Neural progenitor cell (in vitro differentiated cells): Measurements from ENCODE around the gene DMAP1. TPM values are rescaled to one million over a fixed set of nuclear protein-coding genes. Genes with fewer than 3 reads are reported as not detected.
A peak's percentile ranks its signal among the peaks of the same experiment; 100 is the strongest.

Experiments
- DNase-seq: peaks from one replicate; pipeline ENCODE4 v3.0.0-alpha.2; 2016; ENCODE audit warnings: low spot score
- H2AFZ ChIP-seq: fragments of 200-600 bp; sonication (generic); replicated peaks from 2 replicates; pipeline ENCODE4 v1.6.1; 2016; ENCODE audit warnings: antibody characterized with exemption
- H3F3A ChIP-seq: fragments of 200-600 bp; sonication (generic); 2 replicates; pipeline ENCODE4 v1.6.1; 2016; ENCODE audit warnings: antibody characterized with exemption, low read depth
- H3K27ac ChIP-seq: fragments of 200-600 bp; sonication (generic); 2 replicates; pipeline ENCODE4 v1.5.1; 2016; ENCODE audit warnings: mild to moderate bottlenecking
- H3K27me3 ChIP-seq: fragments of 200-600 bp; sonication (generic); 2 replicates; pipeline ENCODE4 v1.6.1; 2016; ENCODE audit warnings: mild to moderate bottlenecking, moderate library complexity
- H3K36me3 ChIP-seq: fragments of 200-600 bp; sonication (generic); 2 replicates; pipeline ENCODE4 v1.5.1; 2016
- H3K4me1 ChIP-seq: fragments of 200-600 bp; sonication (generic); 2 replicates; pipeline ENCODE4 v1.6.1; 2016; ENCODE audit warnings: mixed run types
- H3K4me2 ChIP-seq: fragments of 200-600 bp; sonication (generic); 2 replicates; pipeline ENCODE4 v1.6.1; 2016
- H3K4me3 ChIP-seq: fragments of 200-600 bp; sonication (generic); 2 replicates; pipeline ENCODE4 v1.5.1; 2016
- H3K79me2 ChIP-seq: fragments of 200-600 bp; sonication (generic); 2 replicates; pipeline ENCODE4 v1.6.1; 2016; ENCODE audit warnings: low read depth
- H3K9ac ChIP-seq: fragments of 200-600 bp; sonication (generic); 2 replicates; pipeline ENCODE4 v1.6.1; 2016
- H3K9me3 ChIP-seq: fragments of 200-600 bp; sonication (generic); 2 replicates; pipeline ENCODE4 v1.5.1; 2016; ENCODE audit warnings: low read depth
- H4K20me1 ChIP-seq: fragments of 200-600 bp; sonication (generic); 2 replicates; pipeline ENCODE4 v1.6.1; 2016; ENCODE audit warnings: low read depth
- H3K27ac Mint-ChIP-seq: 3 replicates; pipeline ENCODE4 v1.8.0; 2021; ENCODE audit warnings: mixed read lengths
- H3K27me3 Mint-ChIP-seq: 2 replicates; pipeline ENCODE4 v1.8.0; 2022; ENCODE audit warnings: low read depth, mild to moderate bottlenecking, inconsistent platforms, moderate library complexity, mixed read lengths; ENCODE audit not compliant: insufficient read depth
- H3K36me3 Mint-ChIP-seq: 3 replicates; pipeline ENCODE4 v1.8.0; 2021; ENCODE audit warnings: mixed read lengths
- H3K4me1 Mint-ChIP-seq: 3 replicates; pipeline ENCODE4 v1.8.0; 2021; ENCODE audit warnings: mixed read lengths
- H3K4me3 Mint-ChIP-seq: 3 replicates; pipeline ENCODE4 v1.8.0; 2021; ENCODE audit warnings: mild to moderate bottlenecking, moderate library complexity, mixed read lengths
- H3K9me3 Mint-ChIP-seq: 3 replicates; pipeline ENCODE4 v1.8.0; 2020; ENCODE audit warnings: mixed read lengths
- CTCF ChIP-seq: fragments of 200-600 bp; sonication (generic); IDR thresholded peaks from 2 replicates; pipeline ENCODE4 v1.5.1; 2017; ENCODE audit warnings: antibody characterized with exemption, mild to moderate bottlenecking
- EZH2 ChIP-seq: fragments of 200-600 bp; sonication (generic); IDR thresholded peaks from 2 replicates; pipeline ENCODE4 v1.6.1; 2017; ENCODE audit warnings: antibody characterized with exemption, mild to moderate bottlenecking, moderate library complexity
- EZH2phosphoT487 ChIP-seq: fragments of 200-600 bp; sonication (generic); IDR thresholded peaks from 2 replicates; pipeline ENCODE4 v1.6.1; 2017; ENCODE audit warnings: antibody characterized with exemption
- total RNA-seq: library from RNA; depleted of rRNA; stranded (reverse); fragments of >200 nt; gene quantifications from 2 replicates; pipeline ENCODE4 v1.2.3, GENCODE V29; 2015; ENCODE audit warnings: low replicate concordance

DMAP1 gene
- total RNA-seq, 1 donor from 2014 or later = 22.3 TPM

- H3K27ac Mint-ChIP-seq = no peak overlapping the region
- Histone ChIP-seq H3K4me3 (no peak overlapping the region), H3K9me3 (no peaks in the 10 kb centered on the region), H4K20me1 (peaks cover 33% of the 10 kb centered on the region), H3K27ac (no peak overlapping the region), H3F3A (no peaks in the 10 kb centered on the region), H3K9ac (no peak overlapping the region), H2AFZ (no peak overlapping the region), H3K4me2 (no peak overlapping the region), H3K79me2 (no peaks in the 10 kb centered on the region), H3K27me3 (no peaks in the 10 kb centered on the region), H3K4me1 (peaks cover 11% of the 10 kb centered on the region), H3K36me3 (no peaks in the 10 kb centered on the region)
- H3K9me3 Mint-ChIP-seq = no peaks in the 10 kb centered on the region
- no peak overlapping the region for H3K4me3 Mint-ChIP-seq
- peaks cover 5% of the 10 kb centered on the region for H3K27me3 Mint-ChIP-seq
- peaks cover 15% of the 10 kb centered on the region for H3K36me3 Mint-ChIP-seq
- H3K4me1 Mint-ChIP-seq = peaks cover 36% of the 10 kb centered on the region
- TF ChIP-seq CTCF (peak; percentile 24), EZH2phosphoT487 (no peak), EZH2 (no peak)
- DNase-seq = peak; percentile 59
Observed at GRCh38 chr1:44249543-44249942, 36.3 kb downstream of the DMAP1 start.

GRCh38 chr1:44250068-44250781, 37.0 kb downstream of the DMAP1 start:
- Mint-ChIP-seq H3K27ac (no peak overlapping the region), H3K9me3 (no peaks in the 10 kb centered on the region), H3K36me3 (peaks cover 15% of the 10 kb centered on the region), H3K4me3 (no peak overlapping the region), H3K4me1 (peaks cover 32% of the 10 kb centered on the region), H3K27me3 (peaks cover 5% of the 10 kb centered on the region)
- H3K27ac ChIP-seq = no peak overlapping the region
- H3K27me3 ChIP-seq = no peaks in the 10 kb centered on the region
- H3K4me1 ChIP-seq = peaks cover 13% of the 10 kb centered on the region
- no peaks in the 10 kb centered on the region for H3K9me3 ChIP-seq
- DNase-seq = no peak
- H3K4me3 ChIP-seq = no peak overlapping the region
- H3K4me2 ChIP-seq = no peak overlapping the region
- no peak for TF ChIP-seq CTCF
- TF ChIP-seq EZH2 = no peak
- no peak for TF ChIP-seq EZH2phosphoT487
- peaks cover 26% of the 10 kb centered on the region for H4K20me1 ChIP-seq
- H2AFZ ChIP-seq = no peak overlapping the region
- H3F3A ChIP-seq = no peaks in the 10 kb centered on the region
- H3K36me3 ChIP-seq = no peaks in the 10 kb centered on the region
- no peak overlapping the region for H3K9ac ChIP-seq
- H3K79me2 ChIP-seq = no peaks in the 10 kb centered on the region

- Mint-ChIP-seq H3K36me3 (peaks cover 15% of the 10 kb centered on the region), H3K27ac (no peak overlapping the region), H3K4me1 (peaks cover 24% of the 10 kb centered on the region), H3K27me3 (peaks cover 2% of the 10 kb centered on the region), H3K9me3 (no peaks in the 10 kb centered on the region), H3K4me3 (no peak overlapping the region)
- Histone ChIP-seq H3K4me2 (no peak overlapping the region), H3K36me3 (no peaks in the 10 kb centered on the region), H3K4me3 (no peak overlapping the region), H3K27me3 (no peaks in the 10 kb centered on the region), H3K4me1 (peaks cover 13% of the 10 kb centered on the region), H3K9me3 (no peaks in the 10 kb centered on the region), H3K79me2 (no peaks in the 10 kb centered on the region), H3F3A (no peaks in the 10 kb centered on the region), H2AFZ (no peak overlapping the region), H3K27ac (no peak overlapping the region), H4K20me1 (peaks cover 26% of the 10 kb centered on the region), H3K9ac (no peak overlapping the region)
- no peak for DNase-seq
- no peak for TF ChIP-seq EZH2phosphoT487
Observed at GRCh38 chr1:44251486-44251885, 38.2 kb downstream of the DMAP1 start.

- Histone ChIP-seq H3K9ac (no peak overlapping the region), H3F3A (no peaks in the 10 kb centered on the region), H3K79me2 (no peaks in the 10 kb centered on the region), H3K36me3 (no peaks in the 10 kb centered on the region), H3K9me3 (no peaks in the 10 kb centered on the region), H3K27me3 (no peaks in the 10 kb centered on the region), H3K4me1 (peaks cover 19% of the 10 kb centered on the region), H3K27ac (no peak overlapping the region), H4K20me1 (peaks cover 32% of the 10 kb centered on the region), H3K4me3 (no peak overlapping the region), H3K4me2 (no peak overlapping the region), H2AFZ (no peak overlapping the region)
- Mint-ChIP-seq H3K9me3 (no peaks in the 10 kb centered on the region), H3K4me1 (peaks cover 21% of the 10 kb centered on the region), H3K27me3 (peaks cover 2% of the 10 kb centered on the region), H3K4me3 (no peak overlapping the region), H3K36me3 (peaks cover 10% of the 10 kb centered on the region), H3K27ac (no peak overlapping the region)
- TF ChIP-seq EZH2phosphoT487 = no peak
- DNase-seq = no peak
Observed at GRCh38 chr1:44251989-44252671, 38.9 kb downstream of the DMAP1 start.
